Hepatocyte (in vitro differentiated cells): Measurements from ENCODE around the gene TNFRSF14.

Experiments used
- EZH2 ChIP-seq: fragments of 200-600 bp; sonication (generic); IDR thresholded peaks from 2 replicates; pipeline ENCODE4 v1.6.1; 2016; ENCODE audit warnings: antibody characterized with exemption, mild to moderate bottlenecking, borderline replicate concordance
- EZH2phosphoT487 ChIP-seq: fragments of 200-600 bp; sonication (generic); IDR thresholded peaks from one replicate; pipeline ENCODE4 v1.6.1; 2018; ENCODE audit warnings: antibody characterized with exemption, mild to moderate bottlenecking, low read depth, moderate library complexity; ENCODE audit not compliant: unreplicated experiment, severe bottlenecking
- TF ChIP-seq, protein P1 (sequence below): fragments of 200-600 bp; sonication (generic); IDR thresholded peaks from 2 replicates; pipeline ENCODE4 v1.5.1; 2016; ENCODE audit warnings: antibody characterized with exemption, mild to moderate bottlenecking; ENCODE audit not compliant: poor library complexity

DNA sequence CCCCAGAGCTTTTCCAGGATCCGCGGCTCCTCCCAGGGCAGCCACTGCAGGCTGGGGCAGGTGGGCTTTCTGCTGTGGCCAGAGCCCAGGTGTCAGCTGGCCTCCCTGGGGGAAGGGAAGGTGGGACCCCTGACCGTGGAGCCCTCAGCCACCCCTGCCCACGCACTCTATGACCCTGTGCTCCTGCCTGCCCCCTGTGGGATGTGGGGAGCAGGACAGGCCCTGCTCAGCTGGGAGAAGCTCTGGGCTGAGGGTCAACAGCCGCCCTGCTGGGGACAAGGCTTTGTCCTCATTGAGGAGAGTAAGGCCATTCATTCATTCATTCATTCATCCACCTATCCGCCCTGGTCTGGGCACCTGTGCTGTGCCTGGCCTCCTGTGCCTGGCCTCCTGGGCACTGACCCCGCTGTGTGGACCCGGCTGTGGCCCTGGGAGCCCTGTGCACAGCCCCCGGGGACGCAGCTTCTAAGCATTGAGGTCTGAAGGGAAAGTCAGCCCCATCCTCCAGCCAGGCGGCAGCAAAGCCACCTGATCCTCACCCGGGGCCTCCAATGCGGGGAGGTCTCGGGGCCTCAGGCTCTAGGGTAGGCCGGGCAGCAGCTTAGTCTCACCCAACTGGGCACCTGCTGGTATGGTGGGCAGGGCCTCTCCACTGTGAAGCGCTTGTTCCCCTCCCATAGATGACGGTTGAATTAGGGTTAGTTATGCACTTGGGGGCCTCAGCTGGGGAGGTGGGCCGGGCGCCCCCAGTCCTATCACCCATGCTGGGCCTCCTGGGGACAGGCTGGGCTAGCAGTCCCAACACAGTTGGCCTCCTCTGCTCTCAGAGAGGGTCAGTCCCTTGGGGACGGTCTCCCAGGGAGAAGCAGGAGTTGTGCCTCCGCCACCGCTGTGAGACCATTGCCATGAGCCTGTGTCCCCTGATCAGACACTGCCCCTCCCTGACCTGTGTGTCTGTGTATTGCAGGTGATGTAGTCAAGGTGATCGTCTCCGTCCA is 6.0 kb downstream of the TNFRSF14 start:
- no peak for TF ChIP-seq EZH2
- TF ChIP-seq, protein P1, sequence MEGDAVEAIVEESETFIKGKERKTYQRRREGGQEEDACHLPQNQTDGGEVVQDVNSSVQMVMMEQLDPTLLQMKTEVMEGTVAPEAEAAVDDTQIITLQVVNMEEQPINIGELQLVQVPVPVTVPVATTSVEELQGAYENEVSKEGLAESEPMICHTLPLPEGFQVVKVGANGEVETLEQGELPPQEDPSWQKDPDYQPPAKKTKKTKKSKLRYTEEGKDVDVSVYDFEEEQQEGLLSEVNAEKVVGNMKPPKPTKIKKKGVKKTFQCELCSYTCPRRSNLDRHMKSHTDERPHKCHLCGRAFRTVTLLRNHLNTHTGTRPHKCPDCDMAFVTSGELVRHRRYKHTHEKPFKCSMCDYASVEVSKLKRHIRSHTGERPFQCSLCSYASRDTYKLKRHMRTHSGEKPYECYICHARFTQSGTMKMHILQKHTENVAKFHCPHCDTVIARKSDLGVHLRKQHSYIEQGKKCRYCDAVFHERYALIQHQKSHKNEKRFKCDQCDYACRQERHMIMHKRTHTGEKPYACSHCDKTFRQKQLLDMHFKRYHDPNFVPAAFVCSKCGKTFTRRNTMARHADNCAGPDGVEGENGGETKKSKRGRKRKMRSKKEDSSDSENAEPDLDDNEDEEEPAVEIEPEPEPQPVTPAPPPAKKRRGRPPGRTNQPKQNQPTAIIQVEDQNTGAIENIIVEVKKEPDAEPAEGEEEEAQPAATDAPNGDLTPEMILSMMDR, result peak; percentile 9
- no peak for TF ChIP-seq EZH2phosphoT487
